Left lung (tissue), 10 donors: ENCODE data around the gene NFAT5. TPM values are rescaled to one million over a fixed set of nuclear protein-coding genes. Genes with fewer than 3 reads are reported as not detected.
"Not testable (repeated sequence)": the region's sequence is repeated elsewhere in the genome, so short reads cannot be mapped to it uniquely, and the experiment has no call there.

Source experiments
- ATAC-seq: fragments of 200-7000 bp; cut with Tn5 transposase; one replicate; pipeline ENCODE4 v1.9.1; 2020; ENCODE audit warnings: moderate library complexity
- DNase-seq, 4 donors: peaks; one replicate each; pipeline ENCODE4 v3.0.0-alpha.2; 2013 to 2020
- H3K27ac ChIP-seq, 2 donors: fragments of 200-600 bp; sonication (generic) in 1 of 2; one replicate each; pipeline versions ENCODE4 v1.5.0 to v1.8.0; 2020 to 2021
- H3K27me3 ChIP-seq, 2 donors: fragments of 200-600 bp; sonication (generic) in 1 of 2; one replicate each; pipeline versions ENCODE4 v1.5.0 to v1.8.0; 2020 to 2021
- H3K36me3 ChIP-seq, 2 donors: fragments of 200-600 bp; sonication (generic) in 1 of 2; one replicate each; pipeline versions ENCODE4 v1.5.0 to v1.8.0; 2020 to 2021
- H3K4me1 ChIP-seq, 2 donors: fragments of 200-600 bp; one replicate each; pipeline ENCODE4 v1.8.0; 2021
- H3K4me3 ChIP-seq, 2 donors: fragments of 200-600 bp; sonication (generic) in 1 of 2; one replicate each; pipeline versions ENCODE4 v1.5.0 to v1.8.0; 2020 to 2021; ENCODE audit warnings: mild to moderate bottlenecking in 1 of 2
- H3K9me3 ChIP-seq, 2 donors: fragments of 200-600 bp; sonication (generic) in 1 of 2; one replicate each; pipeline versions ENCODE4 v1.5.0 to v1.8.0; 2020 to 2021
- intact Hi-C, 2 donors: fragments of 100-400 bp; cut with DNase I; formaldehyde crosslinking; loops; one replicate each; pipeline versions ENCODE4 v1.11.2 to v1.14.2; 2022
- polyA plus RNA-seq, 6 donors: library from polyadenylated mRNA; unstranded; fragments of 120-200 nt; gene quantifications; one replicate each; pipeline ENCODE4 v1.2.1, GENCODE V29; 2013; ENCODE audit not compliant: insufficient read length in 6 of 6
- total RNA-seq, 2 donors: library from RNA; stranded (reverse); fragmentation: NEBNext Ultra II Directional; extraction: Animal tissue kit (Norgen Biotek cat#: 25700); gene quantifications; one replicate each; pipeline ENCODE4 v1.2.1, GENCODE V29; 2021
- TF ChIP-seq, protein P1 (sequence below), 2 donors: fragments of 200-600 bp; sonication (generic) in 1 of 2; IDR thresholded peaks; one replicate each; pipeline versions ENCODE4 v1.5.0 to v1.8.0; 2021; ENCODE audit warnings: antibody characterized with exemption in 2 of 2
- donor health status: DM: no; HTN: yes; CAD: no.
- donor health status: DM: no; HTN: no; CAD: no.

Gene NFAT5
- total and polyA plus RNA-seq, 8 donors = 44.8 to 66.0 (median 57.9) TPM

DNA sequence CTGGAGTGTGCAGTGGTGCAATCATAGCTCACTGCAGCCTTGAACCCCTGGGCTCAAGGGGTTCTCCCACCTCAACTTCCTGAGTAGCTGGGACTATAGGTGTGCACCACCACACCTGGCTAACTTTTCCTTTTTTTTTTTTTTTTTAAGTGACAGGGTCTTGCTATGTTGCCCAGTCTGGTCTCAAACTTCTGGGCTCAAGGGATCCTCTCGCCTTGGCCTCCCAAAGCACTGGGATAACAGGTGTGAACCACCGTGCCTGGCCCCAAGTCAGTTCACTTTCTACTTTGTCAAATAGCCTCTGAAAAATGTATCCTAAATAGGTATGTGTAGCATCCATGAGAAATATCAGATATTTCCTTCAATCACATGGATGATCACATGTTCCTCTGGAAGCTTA lies 9.9 kb upstream of the NFAT5 start:
- Histone ChIP-seq H3K9me3 (no peaks in the 10 kb centered on the region), H3K36me3 (no peaks in the 10 kb centered on the region), H3K27ac (no peak overlapping the region), H3K27me3 (no peaks in the 10 kb centered on the region), H3K4me1 (no peaks in the 10 kb centered on the region), H3K4me3 (no peak overlapping the region)
- TF ChIP-seq, protein P1, sequence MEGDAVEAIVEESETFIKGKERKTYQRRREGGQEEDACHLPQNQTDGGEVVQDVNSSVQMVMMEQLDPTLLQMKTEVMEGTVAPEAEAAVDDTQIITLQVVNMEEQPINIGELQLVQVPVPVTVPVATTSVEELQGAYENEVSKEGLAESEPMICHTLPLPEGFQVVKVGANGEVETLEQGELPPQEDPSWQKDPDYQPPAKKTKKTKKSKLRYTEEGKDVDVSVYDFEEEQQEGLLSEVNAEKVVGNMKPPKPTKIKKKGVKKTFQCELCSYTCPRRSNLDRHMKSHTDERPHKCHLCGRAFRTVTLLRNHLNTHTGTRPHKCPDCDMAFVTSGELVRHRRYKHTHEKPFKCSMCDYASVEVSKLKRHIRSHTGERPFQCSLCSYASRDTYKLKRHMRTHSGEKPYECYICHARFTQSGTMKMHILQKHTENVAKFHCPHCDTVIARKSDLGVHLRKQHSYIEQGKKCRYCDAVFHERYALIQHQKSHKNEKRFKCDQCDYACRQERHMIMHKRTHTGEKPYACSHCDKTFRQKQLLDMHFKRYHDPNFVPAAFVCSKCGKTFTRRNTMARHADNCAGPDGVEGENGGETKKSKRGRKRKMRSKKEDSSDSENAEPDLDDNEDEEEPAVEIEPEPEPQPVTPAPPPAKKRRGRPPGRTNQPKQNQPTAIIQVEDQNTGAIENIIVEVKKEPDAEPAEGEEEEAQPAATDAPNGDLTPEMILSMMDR (IDR thresholded peaks at IDR 0.05) = no peak
- intact Hi-C loops = no loop called here
- DNase-seq (no peak), ATAC-seq (no peak)

DNA sequence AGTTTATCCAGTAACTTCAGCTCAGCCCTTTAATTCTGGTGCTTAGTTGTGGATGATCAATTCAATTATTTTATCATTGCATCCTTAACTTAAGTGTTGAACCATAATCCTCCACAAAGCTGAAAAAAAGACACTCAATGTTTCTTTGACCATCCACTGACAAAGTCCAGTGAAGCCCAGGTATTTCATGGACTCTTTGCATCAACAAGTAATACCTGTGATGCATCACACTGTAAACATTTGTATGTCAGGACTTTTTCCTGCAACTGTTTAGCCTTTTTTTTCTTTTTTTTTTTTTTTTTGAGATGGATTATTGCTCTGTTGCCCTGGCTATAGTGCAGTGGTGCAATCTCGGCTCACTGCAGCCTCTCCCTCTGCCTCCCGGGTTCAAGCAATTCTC lies 6.6 kb upstream of the NFAT5 start:
- H3K27me3 ChIP-seq = no peaks in the 10 kb centered on the region
- H3K9me3 ChIP-seq = no peaks in the 10 kb centered on the region
- H3K36me3 ChIP-seq = no peaks in the 10 kb centered on the region
- TF ChIP-seq, protein P1 (IDR thresholded peaks at IDR 0.05) = no peak
- H3K4me3 ChIP-seq = no peak overlapping the region
- peaks cover 4 to 21% of the 10 kb centered on the region in 2 donors for H3K4me1 ChIP-seq
- intact Hi-C loops = no loop called here
- no peak for DNase-seq
- ATAC-seq = no peak
- H3K27ac ChIP-seq = no peak overlapping the region

DNA sequence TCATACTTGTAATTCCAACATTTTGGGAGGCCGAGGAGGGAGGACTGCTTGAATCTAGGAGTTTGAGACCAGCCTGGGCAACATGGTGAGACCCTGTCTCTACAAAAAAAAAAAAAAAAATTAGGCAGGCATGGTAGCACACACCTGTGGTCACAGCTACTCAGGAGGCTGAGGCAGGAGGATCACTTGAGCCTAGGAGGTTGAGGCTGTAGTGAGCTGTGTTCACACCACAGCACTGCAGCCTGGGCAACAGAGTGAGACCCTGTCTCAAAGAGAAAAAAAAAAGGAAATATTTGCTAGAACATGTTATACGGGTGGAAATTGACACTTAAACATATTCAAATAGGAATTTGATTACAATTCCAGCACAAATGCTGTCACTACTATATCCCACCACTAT lies 4.4 kb upstream of the NFAT5 start:
- intact Hi-C loops, H3K27me3 ChIP-seq, DNase-seq, H3K36me3 ChIP-seq, H3K27ac ChIP-seq, H3K9me3 ChIP-seq, ATAC-seq, H3K4me3 ChIP-seq: not testable (repeated sequence)
- H3K4me1 ChIP-seq = peaks cover 8 to 31% of the 10 kb centered on the region in 2 donors

DNA sequence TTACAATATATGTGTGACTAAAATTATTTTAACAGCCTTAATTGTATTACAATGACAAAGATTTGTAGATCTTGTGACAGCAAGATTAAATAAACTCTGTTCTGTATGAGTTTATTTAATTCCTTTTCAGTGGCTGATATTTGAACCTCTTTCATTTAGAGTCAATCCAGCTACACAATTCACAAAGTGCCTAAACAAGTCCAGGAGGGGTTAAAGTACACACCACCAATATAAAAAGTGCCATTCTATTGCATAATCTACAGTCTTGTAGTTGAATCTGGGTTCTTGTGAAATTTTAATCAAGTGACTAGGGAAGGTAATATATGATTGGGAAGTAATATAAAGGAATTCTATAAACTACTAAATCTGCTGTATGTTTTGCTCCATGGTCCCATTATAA lies 3.9 kb upstream of the NFAT5 start:
- TF ChIP-seq, protein P1 (IDR thresholded peaks at IDR 0.05) = no peak
- intact Hi-C loops = no loop called here
- H3K4me3 ChIP-seq = no peak overlapping the region
- no peaks in the 10 kb centered on the region for H3K36me3 ChIP-seq
- DNase-seq (peak in 1 of 4 donors; percentile 17), ATAC-seq (no peak)
- H3K27ac ChIP-seq = no peak overlapping the region
- peaks cover 8 to 31% of the 10 kb centered on the region in 2 donors for H3K4me1 ChIP-seq
- no peaks in the 10 kb centered on the region for H3K27me3 ChIP-seq
- no peaks in the 10 kb centered on the region for H3K9me3 ChIP-seq

DNA sequence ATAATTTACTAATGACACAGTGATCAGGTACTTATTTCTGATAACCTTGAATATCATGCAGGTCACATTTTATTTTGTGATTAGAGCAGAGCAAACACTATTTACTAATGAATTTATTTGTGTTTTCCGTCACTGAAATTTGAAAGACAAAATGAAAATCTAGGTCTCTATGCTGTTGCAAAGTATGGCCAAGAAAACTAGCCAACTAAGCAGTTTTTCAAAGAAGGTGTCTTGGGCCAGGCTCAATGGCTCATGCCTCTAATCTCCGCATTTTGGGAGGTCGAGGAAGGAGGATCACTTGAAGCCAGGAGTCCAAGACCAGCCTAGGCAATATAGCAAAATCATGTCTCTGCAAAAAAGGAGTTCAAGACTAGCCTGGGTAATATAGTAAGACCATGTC lies 3.0 kb upstream of the NFAT5 start:
- ATAC-seq = no peak
- H3K36me3 ChIP-seq = no peaks in the 10 kb centered on the region
- intact Hi-C loops = no loop called here
- H3K4me1 ChIP-seq = peaks cover 9 to 40% of the 10 kb centered on the region in 2 donors
- no peaks in the 10 kb centered on the region for H3K9me3 ChIP-seq
- TF ChIP-seq, protein P1 (IDR thresholded peaks at IDR 0.05) = no peak
- no peak overlapping the region for H3K4me3 ChIP-seq
- H3K27ac ChIP-seq = no peak overlapping the region
- no peak for DNase-seq
- H3K27me3 ChIP-seq = no peaks in the 10 kb centered on the region
